Measurements from ENCODE around the gene TFPI2.

DNA sequence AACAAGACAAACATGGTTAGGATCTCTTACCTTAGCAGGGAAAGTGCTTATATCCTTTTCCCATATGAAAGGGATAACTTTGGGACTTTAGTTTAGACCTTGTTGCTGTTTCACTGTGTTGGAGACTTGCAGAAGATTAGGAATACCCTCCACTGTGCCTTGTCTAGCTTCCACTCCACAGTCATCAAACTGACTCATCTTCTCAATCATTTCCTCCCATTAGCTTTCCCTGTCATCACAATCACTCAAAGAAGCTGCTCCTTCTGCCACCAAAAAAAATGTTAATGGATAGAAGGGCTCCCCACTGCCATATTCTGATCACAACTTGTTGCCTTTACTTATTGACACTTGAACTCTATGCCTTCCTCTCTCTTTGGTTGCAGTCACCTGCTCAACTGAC, 47.7 kb upstream of the TFPI2 start:
- no peak for TF ChIP-seq CTCF (IDR thresholded peaks at IDR 0.05 in 4 of 5, conservative IDR thresholded peaks at IDR 0.05 in 1 of 5)
- TF ChIP-seq POLR2A (IDR thresholded peaks at IDR 0.05): no peak
